ENCODE measurements around the gene TMTC1. TPM values are rescaled to one million over a fixed set of nuclear protein-coding genes. Genes with fewer than 3 reads are reported as not detected.

TMTC1 gene
- total and polyA plus RNA-seq, 9 of the 15 experiments (the other 6 are each of a cell fraction or from before 2014, with no cell fraction given): under 0.01 to 0.18 (median 0.06) TPM; not detected in 2

- POLR2A ChIA-PET: no interaction called here
- TF ChIP-seq SNRNP70 (optimal IDR thresholded peaks at IDR 0.05; ENCODE audit: low read depth, low read length) (no peak), LCOR (CRISPR knock-in tag; IDR thresholded peaks at IDR 0.05) (no peak)
- ATAC-seq: no peak
Observed at GRCh38 chr12:29742646-29743045, 41.1 kb downstream of the TMTC1 start.

DNA sequence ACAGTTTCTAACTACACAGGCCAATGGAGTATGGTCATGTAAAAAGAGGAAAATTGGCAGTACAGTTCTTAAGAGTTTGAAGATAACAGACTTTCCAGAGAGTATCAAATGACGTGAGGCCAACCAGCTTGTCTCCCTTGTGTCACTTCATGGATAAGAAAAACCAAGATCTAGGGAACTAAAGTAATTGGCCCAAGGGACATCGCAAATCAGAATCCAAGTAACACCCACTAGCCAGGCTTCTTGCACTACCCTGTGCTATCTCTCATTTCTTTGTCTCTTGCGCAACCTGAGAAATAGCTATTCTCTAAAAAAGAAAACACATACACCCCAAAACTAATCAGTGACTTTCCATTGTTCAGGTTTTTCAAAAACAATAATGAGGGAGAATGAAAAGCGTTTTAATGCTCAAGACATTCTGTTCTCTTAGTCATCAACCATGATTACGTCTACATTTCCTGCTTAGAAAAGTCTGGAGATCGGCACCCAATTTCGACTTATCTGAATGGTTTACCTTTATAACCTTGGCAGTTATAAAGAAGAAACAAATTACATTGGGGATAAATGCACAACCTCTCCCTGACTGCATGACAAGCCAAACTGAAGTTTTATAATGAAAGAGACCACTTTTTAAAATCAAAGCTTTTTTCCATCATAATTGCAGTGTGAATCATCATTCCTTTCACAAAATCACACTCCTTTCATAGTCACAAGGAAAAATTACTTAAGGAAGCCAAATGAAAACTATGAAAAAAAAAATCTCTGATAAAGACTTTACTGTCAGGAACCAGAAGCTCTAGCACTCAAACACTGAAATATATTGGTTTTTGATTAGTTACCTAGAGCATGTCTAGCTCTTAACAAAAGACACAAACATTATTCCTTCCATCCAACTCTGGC, 42.1 kb downstream of the TMTC1 start:
- no TSS peak for BruUV-seq (replicated peaks)
- ATAC-seq: no peak
- TF ChIP-seq, protein P1, sequence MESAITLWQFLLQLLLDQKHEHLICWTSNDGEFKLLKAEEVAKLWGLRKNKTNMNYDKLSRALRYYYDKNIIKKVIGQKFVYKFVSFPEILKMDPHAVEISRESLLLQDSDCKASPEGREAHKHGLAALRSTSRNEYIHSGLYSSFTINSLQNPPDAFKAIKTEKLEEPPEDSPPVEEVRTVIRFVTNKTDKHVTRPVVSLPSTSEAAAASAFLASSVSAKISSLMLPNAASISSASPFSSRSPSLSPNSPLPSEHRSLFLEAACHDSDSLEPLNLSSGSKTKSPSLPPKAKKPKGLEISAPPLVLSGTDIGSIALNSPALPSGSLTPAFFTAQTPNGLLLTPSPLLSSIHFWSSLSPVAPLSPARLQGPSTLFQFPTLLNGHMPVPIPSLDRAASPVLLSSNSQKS (CRISPR knock-in tag; IDR thresholded peaks at IDR 0.05): no peak
- TF ChIP-seq CEBPB (tag; IDR thresholded peaks at IDR 0.05): peak; percentile 63
- no peak for TF ChIP-seq ELK1 (CRISPR knock-in tag; IDR thresholded peaks at IDR 0.05)
- TF ChIP-seq PHB (CRISPR knock-in tag; IDR thresholded peaks at IDR 0.05): no peak
- TF ChIP-seq CEBPG (CRISPR knock-in tag; IDR thresholded peaks at IDR 0.05): no peak
- 0 out of 4 replicates have a peak, but pooled peaks of 1 of the 2 experiments have one; percentile 42 for TF ChIP-seq CEBPG (tag; conservative IDR thresholded peaks at IDR 0.05 in 1 of 2, IDR thresholded peaks at IDR 0.05 in 1 of 2)

More at GRCh38 chr12:29742646-29743045, 41.1 kb downstream of the TMTC1 start:
- Histone ChIP-seq H3K9me3 (replicated peaks; ENCODE audit: control insufficient read depth, insufficient read depth, low read depth, low read length) (no peaks in the 10 kb centered on the region), H2AFZ (ENCODE audit: low read depth, low read length) (no peak overlapping the region), H3K4me1 (replicated peaks in 1 of 2; ENCODE audit: control insufficient read depth in 2 of 2, insufficient read depth in 2 of 2, low read length in 2 of 2) (no peaks in the 10 kb centered on the region), H3K27me3 (ENCODE audit: control insufficient read depth in 2 of 2, insufficient read depth in 2 of 2, low read length in 2 of 2) (no peaks in the 10 kb centered on the region; a peak in 1 of 5 replicates), H3K79me2 (ENCODE audit: control insufficient read depth, insufficient read depth, low read length) (no peaks in the 10 kb centered on the region), H3K4me3 (no peak overlapping the region), H3K4me2 (ENCODE audit: insufficient read depth, low read length) (no peak overlapping the region), H3K9ac (ENCODE audit: insufficient read depth in 1 of 2, low read depth in 2 of 2, low read length in 2 of 2) (no peak overlapping the region), H3K27ac (ENCODE audit: extremely low read depth, low read depth, low read length) (no peak overlapping the region), H4K20me1 (replicated peaks; ENCODE audit: control insufficient read depth, insufficient read depth, low read length) (no peaks in the 10 kb centered on the region), H3K36me3 (ENCODE audit: control insufficient read depth, insufficient read depth, low read length) (no peaks in the 10 kb centered on the region), H3K9me1 (ENCODE audit: control insufficient read depth, insufficient read depth, low read length) (no peaks in the 10 kb centered on the region)
- intact Hi-C loops (cut with micrococcal nuclease) (no loop called here), in situ Hi-C loops (cut with MboI) (no loop called here)
- WGBS (ENCODE audit: insufficient coverage, low coverage, missing lambda C conversion rate): 0% methylated on average over 1 of the region's 1 CpG
- no peak for FAIRE-seq
- CTCF ChIA-PET (ENCODE audit: low intra/inter-chr PET ratio): no interaction called here
- DNase-seq (ENCODE audit: extremely low read depth in 1 of 4, low spot score in 3 of 4): no peak
- BruUV-seq (replicated peaks): no TSS peak

More for the DNA sequence above, 42.1 kb downstream of the TMTC1 start:
- Histone ChIP-seq H3K9me3 (replicated peaks; ENCODE audit: control insufficient read depth, insufficient read depth, low read depth, low read length) (no peaks in the 10 kb centered on the region; the same call in 1 of the 2 replicates), H3K4me2 (ENCODE audit: insufficient read depth, low read length) (no peak overlapping the region), H3K79me2 (ENCODE audit: control insufficient read depth, insufficient read depth, low read length) (no peaks in the 10 kb centered on the region), H4K20me1 (replicated peaks; ENCODE audit: control insufficient read depth, insufficient read depth, low read length) (no peaks in the 10 kb centered on the region), H3K9me1 (ENCODE audit: control insufficient read depth, insufficient read depth, low read length) (no peaks in the 10 kb centered on the region), H3K9ac (ENCODE audit: insufficient read depth in 1 of 2, low read depth in 2 of 2, low read length in 2 of 2) (no peak overlapping the region), H3K4me3 (no peak overlapping the region), H3K27ac (ENCODE audit: extremely low read depth, low read depth, low read length) (no peak overlapping the region), H3K36me3 (ENCODE audit: control insufficient read depth, insufficient read depth, low read length) (no peaks in the 10 kb centered on the region), H3K4me1 (replicated peaks in 1 of 2; ENCODE audit: control insufficient read depth in 2 of 2, insufficient read depth in 2 of 2, low read length in 2 of 2) (no peaks in the 10 kb centered on the region), H3K27me3 (ENCODE audit: control insufficient read depth in 2 of 2, insufficient read depth in 2 of 2, low read length in 2 of 2) (no peaks in the 10 kb centered on the region; a peak in 2 of 5 replicates), H2AFZ (ENCODE audit: low read depth, low read length) (no peak overlapping the region)
- intact Hi-C loops (cut with micrococcal nuclease): no loop called here
- ChIA-PET CTCF (ENCODE audit: low intra/inter-chr PET ratio) (no interaction called here), POLR2A (interaction anchor here (0.7 kb wide), 1 partner anchor 15 kb away, joined by 4 read pairs; no protein-coding TSS in a partner anchor)
- no peak for FAIRE-seq
- DNase-seq (ENCODE audit: extremely low read depth in 1 of 4, low spot score in 3 of 4): no peak
- 0% methylated on average over 7 of the region's 7 CpGs for WGBS (ENCODE audit: insufficient coverage, low coverage, missing lambda C conversion rate)
- in situ Hi-C loops (cut with MboI): no loop called here

All from K562 (cell line).